ENCODE results near the gene PDGFB.

The PDGFB gene

GRCh38 chr22:39194098-39194497 lies 50.7 kb downstream of the PDGFB start:
- peak; percentile 46 for FAIRE-seq

GRCh38 chr22:39188809-39189208 lies 56.0 kb downstream of the PDGFB start:
- FAIRE-seq, result no peak

- no peak for FAIRE-seq
These were observed 59.2 kb downstream of the PDGFB start for GRCh38 chr22:39185601-39186012.

GRCh38 chr22:39184586-39185577 lies 59.9 kb downstream of the PDGFB start:
- FAIRE-seq, result no peak

- no peak for FAIRE-seq
These were observed 60.7 kb downstream of the PDGFB start for GRCh38 chr22:39183991-39184585.

- no peak for FAIRE-seq
These were observed 62.2 kb downstream of the PDGFB start for GRCh38 chr22:39182478-39183030.

GRCh38 chr22:39181778-39182177 lies 63.0 kb downstream of the PDGFB start:
- no peak for FAIRE-seq

- FAIRE-seq, result no peak
These were observed 63.4 kb downstream of the PDGFB start for GRCh38 chr22:39181356-39181755.

DNA sequence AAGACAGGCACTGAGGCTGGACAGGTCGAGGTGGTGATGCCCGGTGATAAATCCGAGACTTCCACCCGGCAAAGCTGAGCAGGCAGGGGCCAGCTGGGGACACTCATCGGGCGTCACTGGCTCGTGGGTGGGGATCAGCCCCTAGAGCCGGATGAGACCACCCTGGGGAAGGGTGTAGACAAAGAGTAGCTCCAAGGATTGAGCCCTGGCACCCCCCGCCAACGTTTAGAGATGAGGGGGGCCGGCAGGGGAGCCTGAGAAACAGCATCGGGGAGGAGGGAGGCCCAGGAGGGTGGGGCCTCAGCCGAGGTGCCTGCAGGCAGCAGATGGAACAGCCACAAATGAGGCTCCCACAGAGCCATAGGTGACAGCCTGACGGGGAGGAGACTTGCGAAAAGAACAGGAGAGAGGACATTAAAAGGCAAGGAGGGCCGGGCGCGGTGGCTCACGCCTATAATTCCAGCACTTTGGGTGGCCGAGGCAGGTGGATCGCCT lies 64.9 kb downstream of the PDGFB start:
- no peak for FAIRE-seq

DNA sequence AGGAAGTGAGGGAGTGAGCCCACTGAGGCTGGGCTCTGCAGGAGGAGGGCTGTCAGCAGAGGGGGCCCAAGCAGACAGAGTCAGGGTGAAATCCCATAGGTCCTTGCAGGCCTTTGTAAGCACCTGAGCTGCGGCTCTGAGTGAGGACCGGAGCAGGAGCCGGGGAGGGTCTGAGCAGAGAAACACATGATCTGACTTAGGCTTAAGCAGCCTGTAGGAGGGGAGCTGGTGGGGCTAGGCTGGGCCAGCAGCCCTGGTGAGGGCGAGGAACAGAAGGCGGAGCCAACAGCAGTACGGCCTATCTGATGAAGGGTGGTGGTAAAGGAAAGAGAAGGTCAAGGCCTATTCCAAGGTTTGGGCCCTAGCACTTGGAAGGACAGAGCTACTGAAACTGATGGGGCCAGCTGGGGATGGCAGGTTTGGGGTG lies 65.4 kb downstream of the PDGFB start:
- no peak for FAIRE-seq

DNA sequence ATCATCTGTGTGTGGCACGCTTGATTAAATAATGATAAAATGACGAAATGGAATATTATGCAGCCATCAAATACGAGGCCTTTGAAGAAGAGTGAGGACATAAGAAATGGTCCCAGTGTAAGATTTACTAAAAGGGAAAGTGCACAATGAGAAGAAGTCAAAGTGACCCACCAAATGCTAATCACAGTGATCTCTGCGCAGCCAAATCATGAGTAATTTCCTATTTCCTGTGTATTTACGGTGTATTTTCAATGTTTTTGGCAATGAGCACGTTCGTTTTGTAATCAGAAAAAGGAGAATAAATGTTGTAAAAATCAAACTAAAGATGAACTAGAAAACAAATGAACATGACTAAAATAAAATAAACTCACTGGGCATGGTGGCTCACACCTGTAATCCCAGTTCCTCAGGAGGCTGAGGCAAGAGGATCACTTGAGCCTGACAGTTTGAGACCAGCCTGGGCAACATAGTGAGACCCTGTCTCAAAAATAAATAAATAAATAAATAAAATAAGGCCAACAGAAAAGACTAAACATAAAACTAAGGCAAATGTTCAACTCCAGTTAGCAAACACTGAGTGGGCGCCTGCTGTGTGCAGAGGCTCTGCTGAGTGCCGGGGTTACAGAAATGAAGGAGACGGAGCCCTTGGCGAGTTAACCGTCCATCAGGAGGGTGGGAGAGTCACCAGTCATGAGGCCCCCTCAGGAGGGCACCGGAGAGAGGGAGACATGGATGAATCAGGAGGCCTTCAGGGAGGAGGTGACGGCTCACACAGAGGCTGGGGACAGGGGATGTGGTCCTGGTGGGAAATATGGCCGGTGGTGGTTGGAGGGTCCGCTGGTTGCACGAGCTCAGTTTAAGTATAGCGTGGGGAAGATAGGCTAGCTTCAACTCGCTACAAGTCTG lies 66.3 kb downstream of the PDGFB start:
- FAIRE-seq, result no peak

- FAIRE-seq, result no peak
These were observed 67.0 kb downstream of the PDGFB start for GRCh38 chr22:39177791-39178190.

GRCh38 chr22:39177456-39177775 lies 67.4 kb downstream of the PDGFB start:
- FAIRE-seq, result no peak

- no peak for FAIRE-seq
These were observed 67.9 kb downstream of the PDGFB start for GRCh38 chr22:39176714-39177455.

DNA sequence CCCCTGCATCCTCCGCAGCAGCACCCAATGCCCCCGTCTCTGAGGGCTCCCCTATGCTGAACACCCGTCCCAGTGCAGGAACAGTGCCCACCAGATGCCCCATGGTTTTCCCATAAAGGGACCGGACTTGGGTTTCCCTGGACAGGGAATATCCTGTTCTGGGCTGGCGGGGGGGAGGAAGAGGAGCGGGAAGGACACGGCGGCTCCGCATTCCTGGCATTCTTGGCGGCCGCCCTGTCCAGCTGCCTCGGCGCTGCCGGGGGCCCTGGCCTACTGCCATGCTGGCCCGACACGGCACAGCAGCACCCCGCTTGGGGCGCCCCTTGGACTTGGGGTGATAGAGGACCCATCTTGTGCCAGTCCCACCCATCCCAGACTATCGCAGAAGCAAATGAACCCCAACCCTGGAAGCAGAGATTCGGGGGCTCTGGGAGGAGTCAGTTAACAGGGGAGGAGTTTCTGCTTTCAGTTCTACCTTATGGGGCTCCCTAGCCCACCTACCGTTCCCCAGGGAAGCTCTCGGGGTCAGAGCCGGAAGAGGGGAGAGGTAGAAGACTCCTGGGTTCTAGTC lies 68.6 kb downstream of the PDGFB start:
- no peak for FAIRE-seq

GRCh38 chr22:39175353-39176142 lies 69.2 kb downstream of the PDGFB start:
- no peak for FAIRE-seq

DNA sequence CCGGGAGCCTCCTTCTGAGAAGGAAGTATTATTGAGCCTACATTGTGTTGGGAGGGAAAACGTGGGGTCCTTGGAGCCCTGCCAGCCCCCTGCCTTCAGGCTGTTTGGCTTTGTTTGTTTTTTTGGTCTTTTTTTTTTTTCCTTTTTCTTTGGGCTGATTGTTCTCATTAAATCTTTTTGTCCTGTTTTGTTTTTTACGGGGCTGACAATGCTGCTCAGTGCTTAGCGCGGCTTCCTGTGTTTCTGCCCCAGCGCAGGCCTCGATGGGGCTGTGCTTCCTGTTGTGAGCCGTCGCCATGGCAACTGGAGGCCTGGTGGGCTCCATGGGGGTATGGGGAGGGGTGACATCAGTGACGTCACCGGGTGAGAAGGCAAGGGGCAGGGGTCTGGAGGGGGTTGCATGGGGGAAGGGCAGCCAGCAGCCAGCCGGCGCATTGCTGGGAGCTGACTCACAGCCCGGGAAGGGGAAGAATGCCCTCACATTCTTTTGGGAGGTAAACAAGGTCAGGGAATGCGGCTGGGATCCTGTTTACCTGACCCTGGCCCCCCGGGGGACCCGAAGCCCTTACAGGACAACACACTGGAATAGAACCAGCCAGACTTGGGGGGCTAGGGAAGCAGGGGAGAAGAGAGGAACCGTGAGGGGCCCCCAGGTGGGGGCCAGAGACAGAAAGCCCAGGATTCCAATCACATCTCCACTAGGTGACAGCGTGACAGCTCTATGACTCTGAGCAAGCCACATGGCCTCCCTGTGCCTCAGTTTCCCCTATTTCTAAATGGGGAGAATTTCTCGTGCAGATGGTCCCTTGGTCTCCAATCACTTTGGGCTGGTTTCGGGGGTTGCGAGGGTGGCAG lies 70.1 kb downstream of the PDGFB start:
- FAIRE-seq, result no peak

DNA sequence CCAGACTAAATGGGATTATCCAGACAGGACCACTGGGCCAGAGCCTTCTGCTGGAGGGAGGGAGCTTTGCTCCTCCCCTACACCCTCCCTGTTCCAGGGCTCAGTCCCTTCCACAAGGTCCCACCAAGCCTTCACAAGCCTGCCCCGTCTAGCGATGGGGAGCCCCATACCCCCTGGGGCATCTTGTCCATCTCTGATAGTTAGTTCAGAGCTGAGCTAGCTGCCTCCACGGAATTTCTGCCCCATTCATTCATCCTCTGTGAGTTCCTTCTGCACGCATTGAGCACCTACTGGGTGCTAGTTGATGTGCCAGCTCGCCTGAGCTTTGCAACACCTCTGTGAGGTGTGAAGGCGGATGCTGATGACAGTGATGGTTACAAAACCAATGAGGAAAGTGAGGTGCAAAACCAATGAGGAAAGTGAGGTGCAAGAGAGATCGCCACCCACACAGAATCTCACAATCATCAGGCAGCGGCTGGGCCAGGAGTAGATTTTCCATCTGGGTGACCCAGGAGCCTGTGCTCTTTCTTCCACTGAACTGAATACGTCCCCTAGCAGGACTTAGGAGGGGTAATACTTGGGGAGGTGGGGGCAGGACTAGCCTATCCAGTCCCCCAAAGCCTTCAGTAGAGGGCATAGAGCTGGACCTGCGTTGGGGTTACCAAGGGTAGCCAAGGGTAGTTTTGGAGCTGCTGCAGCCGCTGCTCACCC lies 70.8 kb downstream of the PDGFB start:
- FAIRE-seq, result no peak
